Fibroblast of lung (primary cell): Measurements from ENCODE around the gene RGS21. TPM values are rescaled to one million over a fixed set of nuclear protein-coding genes. Genes with fewer than 3 reads are reported as not detected.

Source experiments
- DNase-seq, 2 donors: peaks; one replicate each; pipeline versions ENCODE4 v3.0.0 to v3.0.0-alpha.2; 2010; ENCODE audit warnings: low read depth in 2 of 2
- H2AFZ ChIP-seq: 2 replicates; pipeline ENCODE4 v1.5.1; 2012; ENCODE audit warnings: low read length, control low read depth, inconsistent platforms
- H3K27ac ChIP-seq: 2 replicates; pipeline ENCODE4 v1.5.1; 2011; ENCODE audit warnings: low read length, control low read depth; ENCODE audit not compliant: insufficient read depth
- H3K27me3 ChIP-seq: 2 replicates; pipeline ENCODE4 v1.5.1; 2011; ENCODE audit warnings: mild to moderate bottlenecking, low read length; ENCODE audit not compliant: control insufficient read depth, insufficient read depth
- H3K36me3 ChIP-seq: 2 replicates; pipeline ENCODE4 v1.5.1; 2011; ENCODE audit warnings: low read length; ENCODE audit not compliant: control insufficient read depth, insufficient read depth
- H3K4me1 ChIP-seq: 2 replicates; pipeline ENCODE4 v1.5.1; 2011; ENCODE audit warnings: low read length; ENCODE audit not compliant: control insufficient read depth, insufficient read depth; ENCODE audit errors: extremely low read depth
- H3K4me2 ChIP-seq: 2 replicates; pipeline ENCODE4 v1.5.1; 2011; ENCODE audit warnings: low read length, control low read depth; ENCODE audit not compliant: insufficient read depth; ENCODE audit errors: extremely low read depth
- H3K4me3 ChIP-seq, 4 experiments: fragments of 200-600 bp in 1 of 4; sonication (generic) in 1 of 4; replicated peaks in 1 of 4; 2 replicates each; pipeline ENCODE4 v1.5.1; 2011 to 2016; ENCODE audit warnings: low read length in 4 of 4, low read depth in 3 of 4, mild to moderate bottlenecking in 3 of 4, control low read depth in 2 of 4, inconsistent platforms in 1 of 4, mixed read lengths in 1 of 4; ENCODE audit not compliant: insufficient read depth in 1 of 4; ENCODE audit errors: control extremely low read depth in 1 of 4
- H3K79me2 ChIP-seq: 2 replicates; pipeline ENCODE4 v1.5.1; 2012; ENCODE audit warnings: mild to moderate bottlenecking, low read length, inconsistent platforms; ENCODE audit not compliant: control insufficient read depth, insufficient read depth
- H3K9ac ChIP-seq: 2 replicates; pipeline ENCODE4 v1.5.1; 2011; ENCODE audit warnings: mild to moderate bottlenecking, low read length, control low read depth; ENCODE audit not compliant: insufficient read depth
- H3K9me3 ChIP-seq: 2 replicates; pipeline ENCODE4 v1.5.1; 2012; ENCODE audit warnings: low read depth, low read length; ENCODE audit not compliant: control insufficient read depth, insufficient read depth
- H4K20me1 ChIP-seq: 2 replicates; pipeline ENCODE4 v1.5.1; 2011; ENCODE audit warnings: low read length; ENCODE audit not compliant: control insufficient read depth, insufficient read depth; ENCODE audit errors: extremely low read depth
- CTCF ChIP-seq, 2 donors: IDR thresholded peaks in 1 of 2; conservative IDR thresholded peaks in 1 of 2; 1 replicate in 1 of 2; 2 replicates in 1 of 2; pipeline ENCODE4 v1.5.1; 2011 to 2012; ENCODE audit warnings: low read length in 2 of 2, control low read depth in 1 of 2, inconsistent platforms in 1 of 2, low read depth in 1 of 2, mild to moderate bottlenecking in 1 of 2
- EZH2 ChIP-seq: IDR thresholded peaks from 2 replicates; pipeline ENCODE4 v1.5.1; 2012; ENCODE audit warnings: low read length, control low read depth, mild to moderate bottlenecking; ENCODE audit errors: missing control alignments
- polyA plus RNA-seq, 2 donors: library from polyadenylated mRNA; depleted of rRNA in 1 of 2; stranded (reverse) in 1 of 2; unstranded in 1 of 2; fragments of >200 nt; gene quantifications; 2 replicates each; pipeline ENCODE4 v1.2.1, GENCODE V29; 2011 to 2012; ENCODE audit warnings: missing spikeins in 1 of 2
- total RNA-seq: library from RNA; depleted of rRNA; stranded (reverse); fragments of >200 nt; gene quantifications from 2 replicates; pipeline ENCODE4 v1.2.1, GENCODE V29; 2014

The RGS21 gene
- total and polyA plus RNA-seq, 2 donors (not counting 1 experiment from before 2014, with no cell fraction given) = not detected

DNA sequence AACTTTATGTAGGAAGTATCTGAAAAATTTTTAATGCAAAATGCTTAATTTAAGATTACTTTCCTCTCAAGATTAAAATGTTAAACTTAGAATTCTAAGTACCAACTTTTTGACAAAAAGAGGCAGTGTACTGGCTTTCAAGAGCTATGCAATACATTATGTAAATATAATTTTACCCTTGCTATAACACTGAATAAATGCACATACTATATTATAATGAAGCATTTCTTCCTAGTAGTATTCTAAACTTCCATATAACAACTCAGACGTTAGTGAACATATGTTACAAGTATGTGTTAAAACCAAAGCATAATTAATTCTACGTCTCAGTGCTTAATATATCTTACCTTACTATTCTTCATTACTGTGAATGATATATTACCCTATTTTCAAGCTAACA is 58.5 kb downstream of the RGS21 start:
- H3K4me3 ChIP-seq = no peak overlapping the region
- no peak overlapping the region for H3K4me2 ChIP-seq
- H3K27me3 ChIP-seq = no peaks in the 10 kb centered on the region
- no peaks in the 10 kb centered on the region for H3K9me3 ChIP-seq
- no peak for DNase-seq
- H3K36me3 ChIP-seq = no peaks in the 10 kb centered on the region
- TF ChIP-seq EZH2 (no peak), CTCF (conservative IDR thresholded peaks at IDR 0.05 in 1 of 2, IDR thresholded peaks at IDR 0.05 in 1 of 2; ENCODE audit: low read depth in 1 of 2, low read length in 2 of 2) (no peak)
- no peaks in the 10 kb centered on the region for H3K79me2 ChIP-seq
- H3K4me1 ChIP-seq = no peaks in the 10 kb centered on the region
- H4K20me1 ChIP-seq = no peaks in the 10 kb centered on the region
- H2AFZ ChIP-seq = no peak overlapping the region
- H3K27ac ChIP-seq = no peak overlapping the region
- H3K9ac ChIP-seq = no peak overlapping the region

DNA sequence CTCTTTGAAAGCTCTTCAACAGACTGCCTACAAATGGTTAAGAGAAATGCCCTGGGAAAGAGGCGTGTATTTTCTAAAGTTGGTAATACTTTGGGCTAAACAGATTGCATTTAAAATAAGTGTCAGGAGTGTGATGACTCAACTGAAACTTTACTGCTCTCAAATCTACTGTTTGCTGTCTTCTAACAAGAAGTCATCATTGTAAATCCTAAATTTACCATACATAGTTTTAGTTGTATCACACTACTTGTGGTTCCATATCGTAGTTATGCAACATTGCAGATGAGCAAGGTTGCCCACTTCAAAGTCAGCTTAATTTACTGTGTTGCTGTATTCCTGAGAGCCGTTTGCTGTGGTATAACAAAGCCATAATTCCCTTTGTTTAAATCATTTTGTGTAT is 59.6 kb downstream of the RGS21 start:
- no peak overlapping the region for H3K4me3 ChIP-seq
- H2AFZ ChIP-seq = no peak overlapping the region
- no peak for DNase-seq
- H3K27me3 ChIP-seq = no peaks in the 10 kb centered on the region
- no peak overlapping the region for H3K4me2 ChIP-seq
- no peaks in the 10 kb centered on the region for H3K4me1 ChIP-seq
- no peaks in the 10 kb centered on the region for H3K9me3 ChIP-seq
- H3K9ac ChIP-seq = no peak overlapping the region
- H3K36me3 ChIP-seq = no peaks in the 10 kb centered on the region
- H3K27ac ChIP-seq = no peak overlapping the region
- TF ChIP-seq CTCF (conservative IDR thresholded peaks at IDR 0.05 in 1 of 2, IDR thresholded peaks at IDR 0.05 in 1 of 2; ENCODE audit: low read depth in 1 of 2, low read length in 2 of 2) (no peak), EZH2 (no peak)
- no peaks in the 10 kb centered on the region for H4K20me1 ChIP-seq
- H3K79me2 ChIP-seq = no peaks in the 10 kb centered on the region

DNA sequence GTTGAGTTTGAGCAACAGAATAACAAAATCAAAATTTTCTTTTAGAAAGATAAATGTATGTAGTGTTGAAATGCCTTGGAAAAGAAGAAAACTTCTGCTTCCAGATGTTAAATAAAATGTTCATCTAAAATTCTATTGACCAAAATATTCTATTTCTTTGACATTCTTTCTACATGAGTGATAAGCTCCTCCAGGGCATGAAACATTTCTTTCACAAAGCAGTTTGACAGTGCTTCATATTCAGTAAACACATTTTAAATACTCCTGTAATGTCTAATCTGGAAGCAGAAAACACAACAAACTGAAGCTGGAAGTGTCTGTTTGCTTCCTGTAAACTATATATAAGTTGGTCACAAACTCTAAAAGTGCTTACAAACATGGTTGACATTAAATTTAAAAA is 61.5 kb downstream of the RGS21 start:
- TF ChIP-seq EZH2 (no peak), CTCF (conservative IDR thresholded peaks at IDR 0.05 in 1 of 2, IDR thresholded peaks at IDR 0.05 in 1 of 2; ENCODE audit: low read depth in 1 of 2, low read length in 2 of 2) (no peak)
- H3K79me2 ChIP-seq = no peaks in the 10 kb centered on the region
- no peaks in the 10 kb centered on the region for H4K20me1 ChIP-seq
- H3K27ac ChIP-seq = no peak overlapping the region
- no peaks in the 10 kb centered on the region for H3K36me3 ChIP-seq
- no peak overlapping the region for H3K9ac ChIP-seq
- DNase-seq = peak in 1 of 2 donors; percentile 17
- no peak overlapping the region for H3K4me3 ChIP-seq
- no peaks in the 10 kb centered on the region for H3K27me3 ChIP-seq
- no peaks in the 10 kb centered on the region for H3K9me3 ChIP-seq
- H2AFZ ChIP-seq = no peak overlapping the region
- H3K4me1 ChIP-seq = no peaks in the 10 kb centered on the region
- H3K4me2 ChIP-seq = no peak overlapping the region
